HG03558 (cell line): ENCODE results near the gene HOXC11.

Experiments
- ATAC-seq: cut with Tn5 transposase; IDR thresholded peaks from one replicate; pipeline ENCODE4 v1.9.1; 2021; ENCODE audit warnings: moderate number of reproducible peaks; ENCODE audit not compliant: unreplicated experiment; ENCODE audit errors: extremely low read depth

HOXC11 gene

GRCh38 chr12:53972722-53973235 lies at the start of gene HOXC11:
TSS of gene HOXC11 (plus strand) at chr12:53973126. CDS start at chr12:53973242, 116 bp downstream.
- ATAC-seq, result no peak

DNA sequence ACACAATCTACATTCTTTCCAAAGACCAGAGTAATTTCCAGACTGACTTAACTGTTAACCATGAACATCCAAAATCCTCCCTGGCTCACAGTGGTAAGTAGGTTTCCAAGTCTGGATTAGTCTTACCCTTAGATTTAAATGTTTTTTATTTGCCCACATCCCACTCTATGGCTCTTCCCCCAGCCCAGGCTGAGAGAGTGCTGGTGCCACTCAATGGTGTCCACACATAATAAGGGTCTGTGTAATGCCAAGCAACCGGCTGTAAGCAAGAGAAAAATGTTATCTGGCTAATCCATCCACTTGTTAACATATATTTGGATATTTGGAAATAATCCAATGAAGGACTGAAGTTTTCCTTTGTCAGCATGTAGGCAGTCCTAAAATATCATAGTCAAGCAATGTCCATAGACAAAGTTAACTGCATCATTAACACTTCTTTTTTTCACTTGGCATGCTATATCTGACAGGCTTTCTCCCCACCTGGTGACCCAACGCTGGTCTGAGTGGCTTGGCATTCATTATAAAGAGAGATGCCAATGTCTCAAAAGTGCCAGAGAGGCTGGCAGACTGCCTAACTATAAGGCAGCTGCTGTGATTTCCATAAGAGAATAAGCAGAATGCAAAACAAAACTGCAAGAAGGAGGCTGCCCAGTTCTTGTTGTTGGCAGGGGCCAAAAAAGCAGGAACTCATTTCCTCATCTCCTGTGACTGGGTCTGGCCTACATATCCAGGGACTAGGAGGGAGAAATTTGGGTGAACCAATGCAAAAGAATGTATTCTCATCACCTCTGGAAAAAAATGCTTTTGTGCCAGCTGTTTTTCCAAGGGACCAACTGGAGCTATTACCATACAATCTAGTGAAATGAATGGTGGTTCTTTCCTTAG lies 48.2 kb upstream of the HOXC11 start:
- no peak for ATAC-seq

- ATAC-seq, result no peak
Measured at GRCh38 chr12:53927220-53928029, 45.5 kb upstream of the HOXC11 start.

- ATAC-seq, result no peak
Measured at GRCh38 chr12:53928054-53928835, 44.7 kb upstream of the HOXC11 start.

DNA sequence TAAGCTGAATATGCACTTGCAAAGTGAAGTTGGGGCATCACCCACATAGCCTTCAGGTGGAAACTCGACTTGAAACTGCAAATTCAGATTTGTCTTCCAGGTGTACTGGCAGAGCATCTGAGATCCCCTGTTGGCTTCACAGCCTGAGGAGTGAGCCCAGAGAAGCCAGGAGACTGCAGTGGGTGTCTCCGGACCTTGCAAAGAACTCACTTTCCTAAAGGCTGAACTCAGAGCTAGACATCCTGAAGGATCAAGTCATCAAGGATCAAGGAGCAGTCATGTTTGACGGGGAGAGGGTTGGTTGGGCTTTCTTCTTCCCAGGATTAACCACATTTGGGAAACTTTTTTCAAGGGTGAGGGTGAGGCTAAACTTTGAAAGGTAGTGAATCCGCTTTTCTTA lies 43.4 kb upstream of the HOXC11 start:
- ATAC-seq, result no peak

- no peak for ATAC-seq
Measured at GRCh38 chr12:53930591-53931255, 42.2 kb upstream of the HOXC11 start.

GRCh38 chr12:53931844-53932581 lies 40.9 kb upstream of the HOXC11 start:
- ATAC-seq, result no peak

DNA sequence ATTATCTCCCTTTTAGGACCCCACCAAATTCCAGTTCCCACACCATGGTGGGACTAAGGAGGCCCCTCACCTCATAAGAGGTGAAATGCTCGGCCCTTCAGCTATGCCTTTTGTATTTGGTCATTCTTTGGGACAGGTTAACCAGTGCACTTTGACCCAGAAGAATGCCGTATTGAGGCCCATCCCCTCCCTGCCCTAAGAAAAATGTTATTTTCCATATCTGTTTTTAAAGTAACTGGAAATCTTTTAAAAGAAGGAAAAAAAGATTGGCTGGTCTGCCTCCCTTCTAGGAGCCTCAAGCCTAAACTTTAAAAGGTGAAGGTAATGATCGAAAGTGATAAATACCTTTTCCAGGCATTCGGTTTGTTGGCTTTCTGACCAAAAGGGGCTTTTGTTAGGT lies 40.0 kb upstream of the HOXC11 start:
- no peak for ATAC-seq

DNA sequence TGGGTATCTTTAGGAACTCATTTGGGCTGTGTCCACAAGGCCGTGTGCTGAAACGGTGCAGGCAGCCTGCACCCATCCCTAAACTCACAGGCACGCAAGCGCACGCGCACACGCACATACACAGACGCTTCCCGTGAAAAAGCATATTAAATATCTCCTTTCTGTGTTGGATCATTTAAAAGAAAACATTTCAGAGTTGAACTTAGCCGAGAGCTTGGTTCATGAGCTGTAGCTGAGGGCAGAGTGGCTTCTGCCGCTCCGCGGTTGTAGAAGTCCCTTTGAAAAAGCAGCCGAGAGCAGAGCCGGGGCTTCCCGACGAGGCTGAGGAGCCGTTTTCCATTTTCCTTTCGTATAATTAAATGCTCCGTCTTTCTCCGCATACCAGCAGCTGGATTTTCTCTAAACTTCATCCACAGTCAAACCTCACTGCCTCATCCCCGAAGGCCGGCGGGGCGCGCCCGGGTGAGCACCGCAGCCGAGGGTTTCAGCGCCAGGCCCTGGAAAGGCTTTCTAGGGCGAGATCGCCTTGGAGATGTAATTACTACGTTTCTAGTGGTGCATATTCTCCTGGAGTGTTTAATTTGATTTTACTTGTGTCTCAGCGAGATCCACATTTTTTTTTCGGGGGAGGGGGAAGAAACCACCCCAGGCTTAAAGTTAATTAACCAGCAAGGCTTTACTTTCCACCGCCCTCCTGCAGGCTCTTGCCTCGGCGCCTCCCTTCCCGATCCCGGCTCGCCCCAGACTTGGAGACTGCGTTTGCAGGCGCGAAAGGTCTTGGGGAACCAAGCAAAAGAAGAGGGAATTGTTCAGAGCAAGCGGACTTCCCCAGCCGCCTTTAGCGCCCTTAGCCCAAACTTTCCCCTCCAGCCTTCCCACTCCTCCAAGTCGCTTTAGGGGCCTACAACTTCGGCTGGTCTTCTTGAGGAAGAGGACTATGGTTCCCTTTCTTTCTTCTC lies 37.3 kb upstream of the HOXC11 start:
- ATAC-seq, result no peak

- no peak for ATAC-seq
Measured at GRCh38 chr12:53937099-53937498, 35.8 kb upstream of the HOXC11 start.

DNA sequence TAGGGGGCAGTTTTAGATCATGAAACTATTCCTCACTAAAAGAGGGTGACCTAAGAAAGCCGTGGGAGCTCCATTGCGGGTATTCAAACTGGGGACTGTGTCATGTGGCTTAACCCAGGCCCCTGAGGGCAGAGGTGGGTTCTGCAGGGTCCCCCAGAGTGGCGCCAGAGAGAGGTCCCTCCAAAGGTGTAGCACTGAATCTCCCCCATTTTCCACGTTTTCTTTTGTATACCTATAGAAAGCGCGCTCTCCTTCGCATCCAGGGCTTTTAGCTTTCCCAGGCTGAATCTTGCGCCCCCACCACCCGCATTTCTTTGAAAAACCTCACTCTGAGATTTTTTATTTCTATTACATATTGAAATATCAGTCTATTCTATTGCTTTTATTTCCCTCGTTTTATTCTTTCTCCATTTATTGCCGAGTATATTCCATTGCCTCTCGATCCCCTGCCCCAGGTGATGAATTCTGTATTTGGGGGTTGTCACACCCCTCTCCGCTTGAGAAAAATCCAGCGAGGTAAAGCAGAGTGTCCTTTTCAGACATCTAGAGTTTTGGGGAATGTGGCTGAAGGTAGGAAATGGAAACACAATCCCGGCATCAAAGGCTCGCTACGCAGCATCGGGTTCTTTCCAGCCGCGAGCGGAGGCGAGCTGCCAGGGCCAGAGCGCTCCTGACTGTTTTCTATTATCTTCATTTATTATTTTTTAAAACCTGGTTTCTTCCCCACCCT lies 35.2 kb upstream of the HOXC11 start:
- ATAC-seq, result no peak

GRCh38 chr12:53938326-53939140 lies 34.4 kb upstream of the HOXC11 start, which contains the start of gene HOXC13:
TSS of gene HOXC13 (plus strand) at chr12:53938831. CDS start at chr12:53938907, 76 bp downstream.
- ATAC-seq, result no peak

DNA sequence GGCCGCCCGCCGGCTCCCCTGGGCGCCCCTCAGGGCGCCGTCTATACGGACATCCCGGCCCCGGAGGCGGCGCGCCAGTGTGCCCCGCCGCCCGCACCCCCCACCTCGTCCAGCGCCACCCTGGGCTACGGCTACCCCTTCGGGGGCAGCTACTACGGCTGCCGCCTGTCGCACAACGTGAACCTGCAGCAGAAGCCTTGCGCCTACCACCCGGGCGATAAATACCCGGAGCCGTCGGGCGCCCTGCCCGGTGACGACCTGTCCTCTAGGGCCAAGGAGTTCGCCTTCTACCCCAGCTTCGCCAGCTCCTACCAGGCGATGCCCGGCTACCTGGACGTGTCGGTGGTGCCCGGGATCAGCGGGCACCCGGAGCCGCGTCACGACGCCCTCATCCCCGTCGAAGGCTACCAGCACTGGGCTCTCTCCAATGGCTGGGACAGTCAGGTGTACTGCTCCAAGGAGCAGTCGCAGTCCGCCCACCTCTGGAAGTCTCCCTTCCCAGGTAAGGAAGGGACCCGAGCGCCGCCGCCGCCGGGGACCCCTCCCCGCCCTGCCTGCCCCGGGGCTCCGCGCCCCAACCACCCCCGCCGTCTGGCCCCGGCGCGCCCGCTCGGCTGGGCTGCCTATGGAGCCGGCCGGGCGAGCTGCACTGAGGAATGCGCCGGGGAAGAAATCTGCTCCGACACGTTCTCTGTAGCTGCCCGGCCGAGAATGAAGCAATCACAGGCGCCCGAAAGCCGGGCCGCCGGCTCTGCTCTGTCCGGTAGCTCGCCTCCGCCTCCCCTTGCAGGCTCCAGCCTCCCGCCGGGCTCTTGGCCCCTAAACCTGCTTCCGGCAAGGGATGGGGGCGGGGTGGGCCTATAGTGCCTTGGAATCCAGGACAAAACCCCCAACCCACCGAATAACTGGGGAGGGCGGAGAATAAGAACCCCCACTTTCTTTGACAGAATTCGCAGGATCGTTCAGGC lies 33.5 kb upstream of the HOXC11 start:
- no peak for ATAC-seq

GRCh38 chr12:53940443-53941014 lies 32.4 kb upstream of the HOXC11 start:
- no peak for ATAC-seq

- no peak for ATAC-seq
Measured at GRCh38 chr12:53941187-53941586, 31.7 kb upstream of the HOXC11 start.
